HAP-1 (cell line): ENCODE data around the gene GTSF1L.

ENCODE experiments used
- DNase-seq, 2 experiments: peaks; one replicate each; pipeline ENCODE4 v3.0.0-alpha.2; 2016 to 2020; ENCODE audit warnings: low spot score in 2 of 2
- H3K27me3 ChIP-seq: fragments of 250-450 bp; sonication (Bioruptor Pico); 2 replicates; pipeline ENCODE4 v1.5.1; 2020; ENCODE audit warnings: low read depth, mild to moderate bottlenecking, moderate library complexity
- H3K36me3 ChIP-seq: fragments of 250-450 bp; sonication (Bioruptor Pico); replicated peaks from 2 replicates; pipeline ENCODE4 v1.5.1; 2020; ENCODE audit warnings: mild to moderate bottlenecking
- H3K4me1 ChIP-seq: fragments of 250-450 bp; sonication (Bioruptor Pico); 2 replicates; pipeline ENCODE4 v1.5.1; 2020; ENCODE audit warnings: mild to moderate bottlenecking
- H3K4me3 ChIP-seq: fragments of 250-450 bp; sonication (Bioruptor Pico); 2 replicates; pipeline ENCODE4 v1.5.1; 2020; ENCODE audit warnings: mild to moderate bottlenecking, moderate library complexity
- H3K9me3 ChIP-seq: fragments of 250-450 bp; sonication (Bioruptor Pico); 2 replicates; pipeline ENCODE4 v1.5.1; 2020; ENCODE audit warnings: mild to moderate bottlenecking, moderate library complexity
- in situ Hi-C: fragments of 300-500 bp; cut with MboI; formaldehyde crosslinking; loops from 3 replicates; pipeline ENCODE4 v1.14.3; 2020; ENCODE audit warnings: low sequenced_read_pairs, inconsistent platforms, mixed read lengths

The GTSF1L gene

DNA sequence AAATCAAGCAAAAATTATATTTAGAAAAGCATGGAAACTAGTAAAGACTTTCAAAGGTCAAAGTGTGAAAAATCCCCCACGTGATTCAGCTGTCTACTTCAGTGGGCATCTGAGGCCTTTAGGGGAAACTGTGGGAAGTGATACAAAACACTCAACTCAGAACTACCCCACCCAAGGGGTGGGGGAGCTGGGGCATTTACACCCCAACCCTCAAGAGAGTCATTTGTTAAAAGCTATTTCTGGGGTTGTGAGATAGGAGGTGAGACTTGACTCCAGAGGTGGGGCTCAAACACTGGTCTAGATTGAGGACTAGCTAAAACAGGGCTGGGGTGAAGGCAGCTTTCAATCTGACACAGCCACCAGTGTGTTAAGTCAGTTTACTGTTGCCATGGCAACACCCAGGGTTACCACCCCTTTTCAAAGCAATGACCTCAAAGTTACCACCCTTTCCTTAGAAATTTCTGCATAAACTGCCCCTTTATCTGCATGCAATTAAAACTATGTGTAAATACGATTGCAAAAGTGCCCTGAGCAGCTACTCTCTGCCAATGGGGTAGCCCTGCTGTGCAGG lies 9.9 kb upstream of the GTSF1L start:
- Histone ChIP-seq H3K4me3 (no peak overlapping the region), H3K4me1 (no peaks in the 10 kb centered on the region), H3K36me3 (no peaks in the 10 kb centered on the region), H3K9me3 (no peaks in the 10 kb centered on the region; the same call in 1 of the 2 replicates), H3K27me3 (peaks cover 6% of the 10 kb centered on the region; the same call in 1 of the 2 replicates)
- no peak for DNase-seq
- in situ Hi-C loops = no loop called here

GRCh38 chr20:43731927-43732326 lies 5.1 kb upstream of the GTSF1L start:
- H3K9me3 ChIP-seq = no peaks in the 10 kb centered on the region
- in situ Hi-C loops = no loop called here
- no peak overlapping the region for H3K4me3 ChIP-seq
- no peak for DNase-seq
- no peaks in the 10 kb centered on the region for H3K4me1 ChIP-seq
- H3K27me3 ChIP-seq = peaks cover 6% of the 10 kb centered on the region; the same call in 1 of the 2 replicates
- H3K36me3 ChIP-seq = no peaks in the 10 kb centered on the region

- DNase-seq = no peak
- Histone ChIP-seq H3K4me3 (no peak overlapping the region), H3K27me3 (peaks cover 6% of the 10 kb centered on the region; the same call in 1 of the 2 replicates), H3K9me3 (no peaks in the 10 kb centered on the region), H3K36me3 (no peaks in the 10 kb centered on the region), H3K4me1 (no peaks in the 10 kb centered on the region)
- in situ Hi-C loops = no loop called here
Observed at GRCh38 chr20:43731469-43731868, 4.7 kb upstream of the GTSF1L start.

DNA sequence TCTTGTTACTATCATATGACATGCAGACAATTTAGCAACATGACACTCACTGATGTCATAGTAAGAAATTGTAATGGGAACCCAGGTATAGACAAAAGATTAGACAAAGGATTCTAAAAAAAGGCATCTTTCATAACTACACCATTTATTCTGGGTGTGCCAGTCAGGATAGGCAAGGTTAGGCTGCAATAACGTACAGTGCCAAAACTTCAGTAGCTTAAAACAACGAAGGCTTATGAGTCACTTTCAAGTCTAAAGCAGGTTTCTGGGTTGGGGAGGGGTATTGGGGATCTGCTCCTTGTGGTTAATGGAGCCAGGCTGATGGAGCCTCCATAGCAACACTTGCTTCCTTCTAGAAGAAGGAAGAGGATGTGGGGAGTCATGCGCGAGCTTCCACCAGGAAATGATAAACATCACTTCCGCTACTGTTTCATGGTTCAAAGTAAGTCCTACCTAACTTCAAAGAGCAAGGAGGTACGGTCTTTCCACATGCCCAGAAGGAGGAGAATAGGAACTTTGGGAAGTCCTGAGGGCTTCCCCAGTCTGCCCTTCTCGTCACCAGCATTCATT lies 2.0 kb upstream of the GTSF1L start:
- no peaks in the 10 kb centered on the region for H3K9me3 ChIP-seq
- no peaks in the 10 kb centered on the region for H3K36me3 ChIP-seq
- in situ Hi-C loops = no loop called here
- H3K4me1 ChIP-seq = no peaks in the 10 kb centered on the region
- no peak overlapping the region for H3K4me3 ChIP-seq
- no peak for DNase-seq
- H3K27me3 ChIP-seq = peaks cover 4% of the 10 kb centered on the region; the same call in 1 of the 2 replicates

- Histone ChIP-seq H3K4me1 (no peaks in the 10 kb centered on the region), H3K4me3 (no peak overlapping the region), H3K27me3 (peaks cover 3% of the 10 kb centered on the region; the same call in 1 of the 2 replicates), H3K36me3 (no peaks in the 10 kb centered on the region), H3K9me3 (no peaks in the 10 kb centered on the region)
- in situ Hi-C loops = no loop called here
- DNase-seq = no peak
Observed at GRCh38 chr20:43727980-43728590, 1.3 kb upstream of the GTSF1L start.

DNA sequence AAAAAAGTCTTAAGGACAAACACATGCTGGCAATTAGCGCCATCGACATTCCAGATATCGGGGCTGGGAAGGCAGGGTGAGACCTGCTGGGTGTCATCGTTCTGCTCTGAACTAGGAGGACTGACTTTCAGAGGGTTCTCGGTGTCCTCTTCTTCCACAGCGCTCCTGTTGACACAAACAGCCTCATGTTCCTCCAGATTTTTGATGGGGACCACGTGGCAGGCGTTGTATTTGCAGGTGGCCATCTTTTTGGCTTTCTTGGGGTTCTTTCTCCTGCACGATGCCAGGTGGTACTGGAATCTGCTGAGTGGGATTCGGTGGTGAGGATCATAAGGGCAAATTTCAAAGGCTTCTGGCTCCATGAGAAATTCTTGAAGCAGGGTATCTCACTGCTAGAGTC lies 469 bp downstream of the GTSF1L start:
- no peaks in the 10 kb centered on the region for H3K36me3 ChIP-seq
- H3K9me3 ChIP-seq = no peaks in the 10 kb centered on the region
- in situ Hi-C loops = no loop called here
- H3K4me3 ChIP-seq = no peak overlapping the region
- no peaks in the 10 kb centered on the region for H3K27me3 ChIP-seq
- H3K4me1 ChIP-seq = no peaks in the 10 kb centered on the region
- no peak for DNase-seq

- DNase-seq = no peak
- Histone ChIP-seq H3K4me1 (no peaks in the 10 kb centered on the region), H3K4me3 (no peak overlapping the region), H3K9me3 (no peaks in the 10 kb centered on the region), H3K36me3 (no peaks in the 10 kb centered on the region), H3K27me3 (no peaks in the 10 kb centered on the region)
- in situ Hi-C loops = no loop called here
Observed at GRCh38 chr20:43725666-43726065, 1.1 kb downstream of the GTSF1L start.

- Histone ChIP-seq H3K4me1 (no peaks in the 10 kb centered on the region), H3K4me3 (no peak overlapping the region), H3K9me3 (no peaks in the 10 kb centered on the region), H3K36me3 (no peaks in the 10 kb centered on the region), H3K27me3 (no peaks in the 10 kb centered on the region)
- DNase-seq = no peak
- in situ Hi-C loops = no loop called here
Observed at GRCh38 chr20:43724383-43724782, 2.4 kb downstream of the GTSF1L start.

DNA sequence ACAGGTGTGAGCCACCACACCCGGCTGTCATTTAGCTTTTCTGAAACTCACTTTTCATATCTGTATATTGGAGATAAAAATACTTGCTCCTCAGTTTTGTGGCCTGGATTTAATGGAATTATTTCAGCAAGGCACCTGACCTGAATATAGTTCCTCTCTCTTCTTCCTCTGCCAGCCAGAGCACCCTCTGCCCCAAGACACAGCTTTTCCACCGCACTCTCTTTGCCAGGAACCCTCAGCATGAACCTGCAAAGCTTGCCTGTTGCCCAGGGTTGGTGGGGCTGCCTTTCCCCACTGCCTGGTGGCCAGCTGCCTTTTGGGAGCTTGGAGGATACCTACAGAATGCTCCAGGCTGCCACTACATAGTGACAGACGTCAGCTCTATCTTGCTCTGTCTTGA lies 3.1 kb downstream of the GTSF1L start:
- Histone ChIP-seq H3K4me1 (no peaks in the 10 kb centered on the region), H3K36me3 (no peaks in the 10 kb centered on the region), H3K4me3 (no peak overlapping the region), H3K9me3 (no peaks in the 10 kb centered on the region), H3K27me3 (no peaks in the 10 kb centered on the region)
- DNase-seq = no peak
- in situ Hi-C loops = no loop called here

DNA sequence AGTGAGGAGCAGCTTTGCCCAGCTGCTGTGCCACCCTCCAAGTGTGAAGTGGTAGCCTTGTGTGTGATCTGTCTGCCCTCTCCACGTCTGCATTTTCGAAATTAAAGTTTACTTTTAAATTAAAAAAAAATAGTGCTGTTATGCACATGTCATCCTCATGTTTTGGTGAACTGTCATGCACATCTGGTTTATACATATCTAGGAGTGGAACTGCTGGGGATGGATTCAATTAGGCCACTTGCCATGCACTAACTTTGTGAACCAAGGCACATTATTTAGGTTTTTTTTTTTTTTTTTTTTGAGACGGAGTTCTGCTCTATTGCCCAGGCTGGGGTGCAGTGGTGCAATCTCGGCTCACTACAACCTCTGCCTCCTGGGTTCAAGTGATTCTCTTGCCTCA lies 3.6 kb downstream of the GTSF1L start:
- Histone ChIP-seq H3K4me1 (no peaks in the 10 kb centered on the region), H3K9me3 (no peaks in the 10 kb centered on the region), H3K36me3 (no peaks in the 10 kb centered on the region), H3K27me3 (no peaks in the 10 kb centered on the region), H3K4me3 (no peak overlapping the region)
- no peak for DNase-seq
- in situ Hi-C loops = no loop called here

- Histone ChIP-seq H3K4me3 (no peak overlapping the region), H3K9me3 (no peaks in the 10 kb centered on the region), H3K4me1 (no peaks in the 10 kb centered on the region), H3K36me3 (peaks cover 7% of the 10 kb centered on the region), H3K27me3 (no peaks in the 10 kb centered on the region)
- in situ Hi-C loops = no loop called here
- DNase-seq = no peak
Observed at GRCh38 chr20:43722153-43722505, 4.7 kb downstream of the GTSF1L start.

DNA sequence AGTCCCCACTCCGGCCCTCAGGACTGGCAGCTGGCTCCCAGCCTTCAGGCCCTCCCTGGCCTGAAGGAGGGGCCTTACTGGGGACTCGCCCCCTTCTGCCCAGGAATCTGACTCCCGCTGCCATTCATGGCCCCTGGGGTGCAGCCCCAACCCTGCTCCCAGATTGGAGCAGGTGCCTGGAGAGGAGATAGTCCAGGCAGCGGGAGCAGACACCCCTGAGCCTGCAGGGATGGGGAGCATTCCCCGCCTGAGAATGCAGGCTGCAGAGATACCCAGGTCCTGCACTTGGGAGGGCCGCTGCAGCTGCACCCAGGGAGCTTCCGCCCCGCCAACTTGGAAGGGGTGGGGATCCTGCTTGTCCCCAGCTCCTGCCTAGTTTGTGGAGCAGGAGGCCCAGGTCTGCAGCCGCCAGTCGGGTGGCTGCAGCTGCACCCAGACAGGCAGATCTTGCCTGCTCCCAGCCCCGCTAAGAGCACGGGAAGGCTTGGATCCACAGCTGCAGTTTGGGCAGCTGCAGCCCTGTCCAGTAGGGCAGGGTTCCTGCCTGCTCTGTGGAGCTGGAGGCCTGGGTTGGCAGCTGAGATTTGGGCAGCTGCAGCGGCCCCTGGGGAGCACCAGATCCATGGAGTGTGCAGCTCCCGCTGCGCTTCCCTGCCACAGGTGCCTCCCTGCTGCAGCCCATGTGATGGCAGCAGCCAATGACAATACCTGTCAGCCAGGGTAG lies 5.2 kb downstream of the GTSF1L start:
- Histone ChIP-seq H3K27me3 (no peaks in the 10 kb centered on the region), H3K4me1 (no peaks in the 10 kb centered on the region), H3K9me3 (no peaks in the 10 kb centered on the region), H3K36me3 (peaks cover 7% of the 10 kb centered on the region), H3K4me3 (no peak overlapping the region)
- DNase-seq = no peak
- in situ Hi-C loops = no loop called here

DNA sequence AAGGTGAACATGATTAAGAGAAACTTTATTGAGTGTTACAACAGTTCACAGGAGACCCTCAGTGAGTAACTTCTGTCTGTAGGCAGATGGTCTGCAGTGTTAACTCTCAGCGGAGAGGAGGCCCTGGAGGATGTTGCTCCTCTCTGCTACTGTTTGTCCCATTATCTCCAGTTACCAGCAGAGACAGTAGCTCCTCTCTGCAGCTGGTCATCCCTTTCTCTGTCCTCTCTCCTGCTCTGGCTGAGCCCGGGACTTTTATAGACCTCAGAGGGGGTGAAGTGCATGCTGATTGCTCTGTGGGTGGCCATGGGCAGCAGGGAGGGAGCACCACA lies 5.7 kb downstream of the GTSF1L start:
- H3K4me1 ChIP-seq = no peaks in the 10 kb centered on the region
- H3K4me3 ChIP-seq = no peak overlapping the region
- in situ Hi-C loops = no loop called here
- DNase-seq = no peak
- no peaks in the 10 kb centered on the region for H3K9me3 ChIP-seq
- no peaks in the 10 kb centered on the region for H3K27me3 ChIP-seq
- peaks cover 9% of the 10 kb centered on the region for H3K36me3 ChIP-seq

- H3K4me1 ChIP-seq = no peaks in the 10 kb centered on the region
Observed at GRCh38 chr20:43720007-43720406, 6.8 kb downstream of the GTSF1L start.

More at GRCh38 chr20:43720007-43720406, 6.8 kb downstream of the GTSF1L start:
- no peaks in the 10 kb centered on the region for H3K27me3 ChIP-seq
- no peak for DNase-seq
- H3K4me3 ChIP-seq = no peak overlapping the region
- in situ Hi-C loops = no loop called here
- peaks cover 20% of the 10 kb centered on the region for H3K36me3 ChIP-seq
- H3K9me3 ChIP-seq = no peaks in the 10 kb centered on the region
